Medulla oblongata (tissue), 1 donor: ENCODE data around the gene TNFSF10.
A peak's percentile ranks its signal among the peaks of the same experiment; 100 is the strongest.

Experiments used
- DNase-seq: peaks from one replicate; pipeline ENCODE4 v3.0.0-alpha.2; 2015; ENCODE audit errors: extremely low spot score

TNFSF10 gene

GRCh38 chr3:172517859-172518466 is 5.3 kb downstream of the TNFSF10 start:
- no peak for DNase-seq

GRCh38 chr3:172516318-172517214 is 6.7 kb downstream of the TNFSF10 start:
- DNase-seq: peak; percentile 30

GRCh38 chr3:172515130-172515918 is 7.9 kb downstream of the TNFSF10 start:
- DNase-seq: no peak

- DNase-seq: no peak
These were observed 8.6 kb downstream of the TNFSF10 start for GRCh38 chr3:172514678-172515077.

- DNase-seq: no peak
These were observed 9.7 kb downstream of the TNFSF10 start for GRCh38 chr3:172513488-172513887.

GRCh38 chr3:172511783-172512762 is 11.2 kb downstream of the TNFSF10 start:
- DNase-seq: peak; percentile 75

GRCh38 chr3:172506094-172506493 is 17.1 kb downstream of the TNFSF10 start:
- no peak for DNase-seq

GRCh38 chr3:172501540-172501939 is 21.7 kb downstream of the TNFSF10 start:
- DNase-seq: no peak

GRCh38 chr3:172490198-172490669 is 33.0 kb downstream of the TNFSF10 start:
- DNase-seq: peak; percentile 82

GRCh38 chr3:172478116-172478515 is 45.1 kb downstream of the TNFSF10 start:
- DNase-seq: no peak

GRCh38 chr3:172476347-172476746 is 46.9 kb downstream of the TNFSF10 start:
- no peak for DNase-seq

GRCh38 chr3:172475703-172476102 is 47.5 kb downstream of the TNFSF10 start:
- no peak for DNase-seq

GRCh38 chr3:172471903-172472302 is 51.3 kb downstream of the TNFSF10 start:
- DNase-seq: no peak

- DNase-seq: no peak
These were observed 52.6 kb downstream of the TNFSF10 start for GRCh38 chr3:172470588-172470987.

GRCh38 chr3:172467170-172467824 is 55.9 kb downstream of the TNFSF10 start:
- no peak for DNase-seq

GRCh38 chr3:172466553-172467130 is 56.6 kb downstream of the TNFSF10 start:
- DNase-seq: no peak

GRCh38 chr3:172465281-172465680 is 57.9 kb downstream of the TNFSF10 start:
- no peak for DNase-seq

- no peak for DNase-seq
These were observed 58.9 kb downstream of the TNFSF10 start for GRCh38 chr3:172464306-172464705.

GRCh38 chr3:172461530-172462138 is 61.6 kb downstream of the TNFSF10 start:
- peak; percentile 25 for DNase-seq

- DNase-seq: no peak
These were observed 66.8 kb downstream of the TNFSF10 start for GRCh38 chr3:172456404-172456803.
